Esophagus squamous epithelium (tissue), 4 donors: ENCODE results near the gene KCNMA1.

ENCODE experiments used
- CTCF ChIP-seq, 6 experiments: fragments of 450-650 bp in 4 of 6; fragments of 200-600 bp in 2 of 6; sonication (generic) in 2 of 6; IDR thresholded peaks; one replicate each; pipeline ENCODE4 v1.5.1; 2016 to 2019; ENCODE audit warnings: antibody characterized with exemption in 6 of 6, mild to moderate bottlenecking in 4 of 6, moderate library complexity in 4 of 6
- POLR2A ChIP-seq, 4 donors: fragments of 450-650 bp; IDR thresholded peaks; one replicate each; pipeline ENCODE4 v1.6.1; 2017; ENCODE audit warnings: antibody characterized with exemption in 4 of 4, mild to moderate bottlenecking in 4 of 4, moderate library complexity in 3 of 4

- TF ChIP-seq CTCF (IDR thresholded peaks at IDR 0.05) (no peak), POLR2A (IDR thresholded peaks at IDR 0.05) (no peak)
Observed at GRCh38 chr10:77252380-77253146, 385.0 kb downstream of the KCNMA1 start.
